ENCODE data around the gene CYSRT1. TPM values are rescaled to one million over a fixed set of nuclear protein-coding genes. Genes with fewer than 3 reads are reported as not detected.

Gene CYSRT1
- total and polyA plus RNA-seq, 2 donors (not counting 1 experiment from before 2014, with no cell fraction given) = 0.19 to 0.66 TPM

- no peaks in the 10 kb centered on the region for H3K79me2 ChIP-seq (ENCODE audit: control insufficient read depth, insufficient read depth, low read length)
- H3K9ac ChIP-seq (ENCODE audit: insufficient read depth, low read length) = no peak overlapping the region
- no peaks in the 10 kb centered on the region for H3K27me3 ChIP-seq (ENCODE audit: control insufficient read depth, insufficient read depth, low read length)
- H3K9me3 ChIP-seq (ENCODE audit: control insufficient read depth, insufficient read depth, low read depth, low read length) = no peaks in the 10 kb centered on the region
- H3K4me3 ChIP-seq (replicated peaks in 1 of 4; ENCODE audit: control extremely low read depth in 1 of 4, insufficient read depth in 1 of 4, low read depth in 3 of 4, low read length in 4 of 4) = no peak overlapping the region
- no peak overlapping the region for H3K27ac ChIP-seq (ENCODE audit: insufficient read depth, low read length)
- H3K4me2 ChIP-seq (ENCODE audit: extremely low read depth, insufficient read depth, low read length) = no peak overlapping the region
- H2AFZ ChIP-seq (ENCODE audit: low read length) = no peak overlapping the region
- no peak for TF ChIP-seq EZH2 (IDR thresholded peaks at IDR 0.05; ENCODE audit: low read length, missing control alignments)
- TF ChIP-seq, protein P1, sequence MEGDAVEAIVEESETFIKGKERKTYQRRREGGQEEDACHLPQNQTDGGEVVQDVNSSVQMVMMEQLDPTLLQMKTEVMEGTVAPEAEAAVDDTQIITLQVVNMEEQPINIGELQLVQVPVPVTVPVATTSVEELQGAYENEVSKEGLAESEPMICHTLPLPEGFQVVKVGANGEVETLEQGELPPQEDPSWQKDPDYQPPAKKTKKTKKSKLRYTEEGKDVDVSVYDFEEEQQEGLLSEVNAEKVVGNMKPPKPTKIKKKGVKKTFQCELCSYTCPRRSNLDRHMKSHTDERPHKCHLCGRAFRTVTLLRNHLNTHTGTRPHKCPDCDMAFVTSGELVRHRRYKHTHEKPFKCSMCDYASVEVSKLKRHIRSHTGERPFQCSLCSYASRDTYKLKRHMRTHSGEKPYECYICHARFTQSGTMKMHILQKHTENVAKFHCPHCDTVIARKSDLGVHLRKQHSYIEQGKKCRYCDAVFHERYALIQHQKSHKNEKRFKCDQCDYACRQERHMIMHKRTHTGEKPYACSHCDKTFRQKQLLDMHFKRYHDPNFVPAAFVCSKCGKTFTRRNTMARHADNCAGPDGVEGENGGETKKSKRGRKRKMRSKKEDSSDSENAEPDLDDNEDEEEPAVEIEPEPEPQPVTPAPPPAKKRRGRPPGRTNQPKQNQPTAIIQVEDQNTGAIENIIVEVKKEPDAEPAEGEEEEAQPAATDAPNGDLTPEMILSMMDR (conservative IDR thresholded peaks at IDR 0.05 in 1 of 2, IDR thresholded peaks at IDR 0.05 in 1 of 2; ENCODE audit: low read depth in 1 of 2, low read length in 2 of 2) = no peak
- no peak for DNase-seq (ENCODE audit: low read depth in 2 of 2)
- H3K4me1 ChIP-seq (ENCODE audit: control insufficient read depth, extremely low read depth, insufficient read depth, low read length) = peaks cover 5% of the 10 kb centered on the region
- peaks cover 19% of the 10 kb centered on the region for H3K36me3 ChIP-seq (ENCODE audit: control insufficient read depth, insufficient read depth, low read length)
- H4K20me1 ChIP-seq (ENCODE audit: control insufficient read depth, extremely low read depth, insufficient read depth, low read length) = no peaks in the 10 kb centered on the region
These were observed 9.6 kb upstream of the CYSRT1 start for GRCh38 chr9:137215196-137215986.

DNA sequence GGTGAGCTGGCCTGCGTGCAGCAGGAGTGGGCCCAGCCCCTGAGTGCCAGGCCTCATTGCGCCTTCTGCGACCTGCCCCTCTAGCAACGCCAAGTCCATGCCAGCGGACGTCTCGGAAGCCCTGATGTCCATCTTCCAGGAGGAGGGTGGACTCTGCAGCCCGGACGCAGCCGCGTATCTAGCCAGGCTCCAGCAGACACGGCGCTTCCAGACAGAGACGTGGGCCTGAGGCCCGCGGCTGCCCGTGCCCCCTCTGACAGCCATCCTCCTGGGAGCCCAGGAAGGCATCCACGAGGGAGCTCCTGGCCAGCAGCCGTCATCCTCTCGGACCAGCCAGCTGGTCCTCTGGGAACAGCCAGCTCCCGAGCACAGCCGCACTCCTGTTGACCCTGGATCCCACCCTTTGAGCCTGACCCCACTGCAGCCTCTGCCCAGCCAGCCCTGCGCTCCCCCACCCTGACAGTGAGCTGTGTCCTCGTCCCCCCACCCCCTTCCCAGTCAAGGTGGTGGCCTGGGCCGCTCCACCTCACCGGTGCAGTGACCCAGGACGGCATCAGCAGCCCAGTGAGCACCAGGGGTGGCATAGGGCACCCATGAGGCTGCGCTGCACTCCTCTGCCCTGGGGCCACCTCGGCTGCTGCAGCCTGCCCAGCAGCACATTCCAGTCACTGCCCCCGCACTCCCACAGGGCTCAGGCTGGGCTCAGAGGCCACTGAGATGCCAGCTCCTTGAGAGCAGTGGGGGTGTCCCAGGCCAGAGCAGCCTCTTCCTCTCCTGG is 8.6 kb upstream of the CYSRT1 start:
- DNase-seq (ENCODE audit: low read depth in 2 of 2) = no peak
- no peak overlapping the region for H3K9ac ChIP-seq (ENCODE audit: insufficient read depth, low read length)
- no peaks in the 10 kb centered on the region for H4K20me1 ChIP-seq (ENCODE audit: control insufficient read depth, extremely low read depth, insufficient read depth, low read length)
- peaks cover 19% of the 10 kb centered on the region for H3K36me3 ChIP-seq (ENCODE audit: control insufficient read depth, insufficient read depth, low read length)
- no peak overlapping the region for H3K4me2 ChIP-seq (ENCODE audit: extremely low read depth, insufficient read depth, low read length)
- no peaks in the 10 kb centered on the region for H3K27me3 ChIP-seq (ENCODE audit: control insufficient read depth, insufficient read depth, low read length)
- peaks cover 5% of the 10 kb centered on the region for H3K4me1 ChIP-seq (ENCODE audit: control insufficient read depth, extremely low read depth, insufficient read depth, low read length)
- no peaks in the 10 kb centered on the region for H3K9me3 ChIP-seq (ENCODE audit: control insufficient read depth, insufficient read depth, low read depth, low read length)
- no peak overlapping the region for H3K27ac ChIP-seq (ENCODE audit: insufficient read depth, low read length)
- H2AFZ ChIP-seq (ENCODE audit: low read length) = no peak overlapping the region
- no peak for TF ChIP-seq EZH2 (IDR thresholded peaks at IDR 0.05; ENCODE audit: low read length, missing control alignments)
- TF ChIP-seq, protein P1 (conservative IDR thresholded peaks at IDR 0.05 in 1 of 2, IDR thresholded peaks at IDR 0.05 in 1 of 2; ENCODE audit: low read depth in 1 of 2, low read length in 2 of 2) = no peak
- H3K79me2 ChIP-seq (ENCODE audit: control insufficient read depth, insufficient read depth, low read length) = no peaks in the 10 kb centered on the region
- H3K4me3 ChIP-seq (replicated peaks in 1 of 4; ENCODE audit: control extremely low read depth in 1 of 4, insufficient read depth in 1 of 4, low read depth in 3 of 4, low read length in 4 of 4) = no peak overlapping the region

Measured in fibroblast of lung (primary cell).